ENCODE results near the gene MAS1L. TPM values are rescaled to one million over a fixed set of nuclear protein-coding genes. Genes with fewer than 3 reads are reported as not detected.

Gene MAS1L
- total and polyA plus RNA-seq, 2 experiments from 2014 or later, result not detected

DNA sequence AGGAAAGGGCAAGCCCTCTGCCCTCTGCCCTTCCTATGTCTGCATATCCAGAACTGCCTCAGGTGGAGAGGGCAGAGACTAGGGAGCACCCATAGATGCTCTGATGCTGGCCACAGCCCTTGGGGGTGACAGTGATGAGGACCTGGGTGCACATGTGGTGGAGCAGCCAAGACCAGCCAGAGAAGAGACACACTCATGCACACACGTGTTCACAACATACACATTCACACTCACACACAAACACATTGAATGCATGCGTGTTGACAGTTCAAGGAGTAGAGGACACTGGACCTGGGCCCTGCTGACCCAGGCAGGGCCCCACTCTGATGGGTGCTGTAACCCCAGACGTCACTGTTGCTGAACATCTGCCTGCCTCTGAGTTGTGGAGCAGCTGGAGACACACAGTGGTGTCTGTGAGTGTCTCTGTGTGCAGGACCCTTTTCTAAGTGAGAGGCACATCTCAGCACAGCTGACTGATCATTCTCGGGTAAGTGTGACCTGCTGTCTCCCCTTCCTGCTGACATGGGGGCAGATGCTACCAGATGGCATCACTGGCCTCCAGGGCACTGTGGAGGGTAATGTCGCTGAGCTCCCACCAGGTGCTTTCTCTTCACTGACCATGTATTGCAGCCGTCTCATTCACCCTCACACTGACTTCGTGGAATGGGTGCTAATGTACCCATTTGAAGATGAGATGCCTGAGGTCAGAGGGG, 30.1 kb upstream of the MAS1L start:
- WGBS, 2 experiments (ENCODE audit: low coverage in 1 of 2, low lambda C conversion rate in 2 of 2, missing lambda C conversion rate in 2 of 2), result 20 to 21% methylated on average over 7 of the region's 7 CpGs
- TF ChIP-seq EZH2 (IDR thresholded peaks at IDR 0.05; ENCODE audit: insufficient read depth, poor library complexity, severe bottlenecking) (no peak), EZH2phosphoT487 (IDR thresholded peaks at IDR 0.05; ENCODE audit: insufficient read depth, low read depth) (no peak)

DNA sequence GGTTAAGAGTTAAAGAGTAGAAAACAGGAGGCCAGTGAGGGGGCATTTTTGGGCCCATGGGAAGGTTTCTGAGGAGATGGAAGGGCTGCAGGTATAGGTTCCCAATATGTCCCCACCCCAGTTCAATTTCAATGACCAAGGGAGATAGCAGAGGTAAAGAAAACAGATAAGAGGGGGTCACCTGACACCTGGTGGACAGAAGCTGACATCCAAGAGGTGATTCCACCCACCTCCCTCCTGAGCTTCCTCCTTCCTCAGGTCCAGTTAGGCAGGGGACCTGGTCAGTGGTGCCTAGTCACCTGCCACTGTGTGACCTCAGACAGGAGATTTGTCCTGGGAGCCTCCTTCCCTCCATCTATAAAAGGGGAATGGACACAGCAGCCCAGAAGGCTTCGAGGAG, 29.5 kb upstream of the MAS1L start:
- WGBS, 2 experiments (ENCODE audit: low coverage in 1 of 2, low lambda C conversion rate in 2 of 2, missing lambda C conversion rate in 2 of 2), result 5 to 8% methylated on average over 1 of the region's 1 CpG
- no peaks in the 10 kb centered on the region for H3K9me3 ChIP-seq (ENCODE audit: low read depth)
- no peaks in the 10 kb centered on the region for H3F3A ChIP-seq (ENCODE audit: insufficient read depth)
- no peak overlapping the region for H3K27ac ChIP-seq
- DNase-seq, result no peak
- H3K9ac ChIP-seq, result no peak overlapping the region
- no peaks in the 10 kb centered on the region for H4K20me1 ChIP-seq (ENCODE audit: insufficient read depth)
- no peak overlapping the region for H3K4me3 ChIP-seq
- no peaks in the 10 kb centered on the region for H3K36me3 ChIP-seq (ENCODE audit: low read depth)
- H3K27me3 ChIP-seq (replicated peaks; ENCODE audit: insufficient read depth), result no peaks in the 10 kb centered on the region
- no peak overlapping the region for H2AFZ ChIP-seq
- no peaks in the 10 kb centered on the region for H3K4me1 ChIP-seq (ENCODE audit: insufficient read depth)
- H3K79me2 ChIP-seq (ENCODE audit: insufficient read depth), result no peaks in the 10 kb centered on the region
- H3K9me2 ChIP-seq (ENCODE audit: insufficient read depth), result no peaks in the 10 kb centered on the region
- H3K4me2 ChIP-seq (ENCODE audit: unreplicated experiment), result no peak overlapping the region
- TF ChIP-seq EZH2phosphoT487 (IDR thresholded peaks at IDR 0.05; ENCODE audit: insufficient read depth, low read depth), result no peak
- in situ Hi-C loops (cut with MboI), result no loop called here

More for the DNA sequence above, 30.1 kb upstream of the MAS1L start:
- no peaks in the 10 kb centered on the region for H3K9me3 ChIP-seq (ENCODE audit: low read depth)
- no peak overlapping the region for H3K4me2 ChIP-seq (ENCODE audit: unreplicated experiment)
- H3K79me2 ChIP-seq (ENCODE audit: insufficient read depth), result no peaks in the 10 kb centered on the region
- no peak overlapping the region for H2AFZ ChIP-seq
- H3K27ac ChIP-seq, result no peak overlapping the region
- no peaks in the 10 kb centered on the region for H3K9me2 ChIP-seq (ENCODE audit: insufficient read depth)
- H3F3A ChIP-seq (ENCODE audit: insufficient read depth), result no peaks in the 10 kb centered on the region
- no peak for DNase-seq
- in situ Hi-C loops (cut with MboI), result no loop called here
- no peak overlapping the region for H3K4me3 ChIP-seq
- no peaks in the 10 kb centered on the region for H3K36me3 ChIP-seq (ENCODE audit: low read depth)
- no peaks in the 10 kb centered on the region for H4K20me1 ChIP-seq (ENCODE audit: insufficient read depth)
- no peaks in the 10 kb centered on the region for H3K27me3 ChIP-seq (replicated peaks; ENCODE audit: insufficient read depth)
- no peak overlapping the region for H3K9ac ChIP-seq
- H3K4me1 ChIP-seq (ENCODE audit: insufficient read depth), result no peaks in the 10 kb centered on the region

DNA sequence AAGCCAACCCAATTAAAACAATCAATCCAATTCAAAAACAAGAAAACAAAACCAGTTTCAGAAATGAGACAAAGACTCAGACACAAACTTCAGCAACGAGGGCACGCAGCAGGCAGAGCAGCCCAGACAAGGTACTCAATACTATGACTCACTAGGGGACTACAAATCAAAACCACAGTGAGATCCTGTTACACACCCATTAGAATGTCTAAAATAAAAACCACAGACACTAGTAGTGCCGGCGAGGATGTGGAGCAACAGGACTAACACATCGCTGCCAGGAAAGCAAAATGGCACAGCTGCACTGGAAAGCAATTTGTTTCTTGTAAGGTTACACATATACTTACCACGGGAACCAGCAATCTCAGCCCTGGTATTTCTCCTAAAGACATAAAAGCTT, 28.4 kb upstream of the MAS1L start:
- TF ChIP-seq EZH2 (IDR thresholded peaks at IDR 0.05; ENCODE audit: insufficient read depth, poor library complexity, severe bottlenecking), result no peak

DNA sequence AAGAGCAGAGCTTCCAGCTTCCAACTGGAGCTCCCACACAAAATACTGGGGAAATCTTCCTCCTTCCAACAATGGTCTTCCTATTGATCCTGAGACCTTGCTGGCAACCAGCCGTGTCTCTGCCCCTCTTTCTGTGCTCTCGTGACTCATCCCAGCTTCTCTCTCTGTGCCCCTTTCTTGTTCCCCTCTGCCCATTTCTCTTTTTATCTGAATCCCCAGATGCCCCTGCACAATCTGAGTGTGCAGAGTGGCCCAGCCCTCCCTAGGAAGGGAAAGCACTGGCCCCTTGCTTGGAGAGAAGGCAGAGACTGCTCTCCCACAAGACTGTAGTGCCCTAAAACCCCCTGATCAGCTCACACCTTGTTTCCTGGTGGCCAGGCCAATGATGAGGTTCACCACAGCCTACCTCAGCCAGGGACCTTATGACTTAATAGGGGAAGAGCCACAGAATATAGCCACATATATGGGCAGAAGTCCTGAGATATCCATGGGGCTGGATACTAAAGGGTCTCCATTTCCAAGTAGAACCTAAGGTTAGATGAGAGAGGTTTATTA, 23.1 kb upstream of the MAS1L start:
- H3K27me3 ChIP-seq (replicated peaks; ENCODE audit: insufficient read depth), result no peaks in the 10 kb centered on the region
- no peaks in the 10 kb centered on the region for H3F3A ChIP-seq (ENCODE audit: insufficient read depth)
- no peak for TF ChIP-seq EZH2phosphoT487 (IDR thresholded peaks at IDR 0.05; ENCODE audit: insufficient read depth, low read depth)
- TF ChIP-seq EZH2 (IDR thresholded peaks at IDR 0.05; ENCODE audit: insufficient read depth, poor library complexity, severe bottlenecking), result no peak
- H2AFZ ChIP-seq, result no peak overlapping the region
- no peaks in the 10 kb centered on the region for H3K9me2 ChIP-seq (ENCODE audit: insufficient read depth)
- no peak overlapping the region for H3K4me3 ChIP-seq
- H3K27ac ChIP-seq, result no peak overlapping the region
- in situ Hi-C loops (cut with MboI), result no loop called here
- no peak for DNase-seq
- H4K20me1 ChIP-seq (ENCODE audit: insufficient read depth), result no peaks in the 10 kb centered on the region
- H3K4me2 ChIP-seq (ENCODE audit: unreplicated experiment), result no peak overlapping the region
- no peaks in the 10 kb centered on the region for H3K9me3 ChIP-seq (ENCODE audit: low read depth)
- H3K9ac ChIP-seq, result no peak overlapping the region
- H3K36me3 ChIP-seq (ENCODE audit: low read depth), result no peaks in the 10 kb centered on the region
- no peaks in the 10 kb centered on the region for H3K4me1 ChIP-seq (ENCODE audit: insufficient read depth)
- no peaks in the 10 kb centered on the region for H3K79me2 ChIP-seq (ENCODE audit: insufficient read depth)
- WGBS, 2 experiments (ENCODE audit: low coverage in 1 of 2, low lambda C conversion rate in 2 of 2, missing lambda C conversion rate in 2 of 2), result 21 to 25% methylated on average over 2 of the region's 2 CpGs

More for the DNA sequence above, 28.4 kb upstream of the MAS1L start:
- H3K79me2 ChIP-seq (ENCODE audit: insufficient read depth), result no peaks in the 10 kb centered on the region
- H3K27me3 ChIP-seq (replicated peaks; ENCODE audit: insufficient read depth), result no peaks in the 10 kb centered on the region
- no peaks in the 10 kb centered on the region for H3K9me2 ChIP-seq (ENCODE audit: insufficient read depth)
- H3K36me3 ChIP-seq (ENCODE audit: low read depth), result no peaks in the 10 kb centered on the region
- H3K9ac ChIP-seq, result no peak overlapping the region
- H3K4me2 ChIP-seq (ENCODE audit: unreplicated experiment), result no peak overlapping the region
- H3K4me3 ChIP-seq, result no peak overlapping the region
- no peaks in the 10 kb centered on the region for H3F3A ChIP-seq (ENCODE audit: insufficient read depth)
- in situ Hi-C loops (cut with MboI), result no loop called here
- WGBS, 2 experiments (ENCODE audit: low coverage in 1 of 2, low lambda C conversion rate in 2 of 2, missing lambda C conversion rate in 2 of 2), result 8 to 15% methylated on average over 6 of the region's 6 CpGs
- DNase-seq, result peak; percentile 57
- H2AFZ ChIP-seq, result no peak overlapping the region
- H3K27ac ChIP-seq, result no peak overlapping the region
- no peaks in the 10 kb centered on the region for H3K9me3 ChIP-seq (ENCODE audit: low read depth)
- H3K4me1 ChIP-seq (ENCODE audit: insufficient read depth), result no peaks in the 10 kb centered on the region
- H4K20me1 ChIP-seq (ENCODE audit: insufficient read depth), result no peaks in the 10 kb centered on the region
